ENCODE measurements around the gene CRHR1. TPM values are rescaled to one million over a fixed set of nuclear protein-coding genes. Genes with fewer than 3 reads are reported as not detected.

CRHR1 gene
- total and polyA plus RNA-seq, 4 donors, result not detected

GRCh38 chr17:45870342-45870974 lies 86.3 kb downstream of the CRHR1 start:
- DNase-seq (no peak), ATAC-seq (ENCODE audit: insufficient read depth, low FRiP score) (no peak)

DNA sequence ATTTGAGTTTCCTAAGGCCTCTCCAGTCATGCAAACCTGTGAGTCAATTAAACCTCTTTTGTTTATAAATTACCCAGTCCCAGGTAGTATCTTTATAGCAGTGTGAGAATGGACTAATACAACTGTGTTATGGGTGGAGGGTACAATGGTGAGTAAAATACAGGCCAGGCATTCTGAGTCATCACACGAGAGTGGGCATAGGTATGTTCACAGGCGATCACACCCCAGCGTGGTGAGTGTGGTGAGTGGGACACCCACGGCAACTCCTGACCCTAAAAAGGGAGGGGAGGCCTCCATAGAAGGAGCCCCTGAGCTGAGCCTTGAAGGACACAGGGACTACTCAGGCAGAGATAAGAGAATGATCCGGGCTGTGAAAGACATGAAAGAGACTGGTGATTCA lies 87.6 kb downstream of the CRHR1 start:
- 77 to 93% methylated on average over 5 of the region's 5 CpGs for whole genome bisulfite sequencing, 2 donors
- Histone ChIP-seq H3K27me3 (ENCODE audit: control insufficient read depth in 3 of 3, insufficient read depth in 3 of 3, low read length in 2 of 3) (peaks cover 0 to 3% (median 0%) of the 10 kb centered on the region in 3 donors), H3K4me1 (ENCODE audit: control insufficient read depth in 5 of 5, insufficient read depth in 5 of 5, low read length in 5 of 5) (no peaks in the 10 kb centered on the region), H3K9ac (ENCODE audit: insufficient read depth in 1 of 2, low read length in 2 of 2) (no peak overlapping the region), H3K27ac (ENCODE audit: low read depth in 1 of 2, low read length in 1 of 2) (no peak overlapping the region), H3K4me3 (no peak overlapping the region), H3K9me3 (ENCODE audit: control insufficient read depth in 4 of 4, insufficient read depth in 3 of 4, low read length in 3 of 4) (no peaks in the 10 kb centered on the region), H3K36me3 (ENCODE audit: control insufficient read depth in 4 of 4, insufficient read depth in 4 of 4, low read length in 4 of 4) (no peaks in the 10 kb centered on the region)
- no peak for DNase-seq
- TF ChIP-seq, protein P1, sequence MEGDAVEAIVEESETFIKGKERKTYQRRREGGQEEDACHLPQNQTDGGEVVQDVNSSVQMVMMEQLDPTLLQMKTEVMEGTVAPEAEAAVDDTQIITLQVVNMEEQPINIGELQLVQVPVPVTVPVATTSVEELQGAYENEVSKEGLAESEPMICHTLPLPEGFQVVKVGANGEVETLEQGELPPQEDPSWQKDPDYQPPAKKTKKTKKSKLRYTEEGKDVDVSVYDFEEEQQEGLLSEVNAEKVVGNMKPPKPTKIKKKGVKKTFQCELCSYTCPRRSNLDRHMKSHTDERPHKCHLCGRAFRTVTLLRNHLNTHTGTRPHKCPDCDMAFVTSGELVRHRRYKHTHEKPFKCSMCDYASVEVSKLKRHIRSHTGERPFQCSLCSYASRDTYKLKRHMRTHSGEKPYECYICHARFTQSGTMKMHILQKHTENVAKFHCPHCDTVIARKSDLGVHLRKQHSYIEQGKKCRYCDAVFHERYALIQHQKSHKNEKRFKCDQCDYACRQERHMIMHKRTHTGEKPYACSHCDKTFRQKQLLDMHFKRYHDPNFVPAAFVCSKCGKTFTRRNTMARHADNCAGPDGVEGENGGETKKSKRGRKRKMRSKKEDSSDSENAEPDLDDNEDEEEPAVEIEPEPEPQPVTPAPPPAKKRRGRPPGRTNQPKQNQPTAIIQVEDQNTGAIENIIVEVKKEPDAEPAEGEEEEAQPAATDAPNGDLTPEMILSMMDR (IDR thresholded peaks at IDR 0.05; ENCODE audit: control extremely low read depth, extremely low read depth), result no peak
- ATAC-seq (ENCODE audit: insufficient read depth, low FRiP score), result no peak

More at GRCh38 chr17:45870342-45870974, 86.3 kb downstream of the CRHR1 start:
- no peaks in the 10 kb centered on the region for H3K36me3 ChIP-seq (ENCODE audit: control insufficient read depth in 4 of 4, insufficient read depth in 4 of 4, low read length in 4 of 4)
- TF ChIP-seq, protein P1 (IDR thresholded peaks at IDR 0.05; ENCODE audit: control extremely low read depth, extremely low read depth), result no peak
- no peak overlapping the region for H3K4me3 ChIP-seq
- WGBS, 2 donors, result 44 to 47% methylated on average over 4 of the region's 4 CpGs
- no peak overlapping the region for H3K27ac ChIP-seq (ENCODE audit: low read depth in 1 of 2, low read length in 1 of 2)
- no peaks in the 10 kb centered on the region for H3K4me1 ChIP-seq (ENCODE audit: control insufficient read depth in 5 of 5, insufficient read depth in 5 of 5, low read length in 5 of 5)
- H3K27me3 ChIP-seq (ENCODE audit: control insufficient read depth in 3 of 3, insufficient read depth in 3 of 3, low read length in 2 of 3), result no peaks in the 10 kb centered on the region
- H3K9me3 ChIP-seq (ENCODE audit: control insufficient read depth in 4 of 4, insufficient read depth in 3 of 4, low read length in 3 of 4), result no peaks in the 10 kb centered on the region
- H3K9ac ChIP-seq (ENCODE audit: insufficient read depth in 1 of 2, low read length in 2 of 2), result no peak overlapping the region

GRCh38 chr17:45873728-45874127 lies 89.6 kb downstream of the CRHR1 start:
- Histone ChIP-seq H3K27ac (ENCODE audit: low read depth in 1 of 2, low read length in 1 of 2) (no peak overlapping the region), H3K4me3 (no peak overlapping the region), H3K9me3 (ENCODE audit: control insufficient read depth in 4 of 4, insufficient read depth in 3 of 4, low read length in 3 of 4) (peaks cover 0 to 4% (median 0%) of the 10 kb centered on the region in 4 donors), H3K36me3 (ENCODE audit: control insufficient read depth in 4 of 4, insufficient read depth in 4 of 4, low read length in 4 of 4) (no peaks in the 10 kb centered on the region), H3K4me1 (ENCODE audit: control insufficient read depth in 5 of 5, insufficient read depth in 5 of 5, low read length in 5 of 5) (no peaks in the 10 kb centered on the region), H3K9ac (ENCODE audit: insufficient read depth in 1 of 2, low read length in 2 of 2) (no peak overlapping the region), H3K27me3 (ENCODE audit: control insufficient read depth in 3 of 3, insufficient read depth in 3 of 3, low read length in 2 of 3) (peaks cover 0 to 5% (median 0%) of the 10 kb centered on the region in 3 donors)
- DNase-seq (no peak), ATAC-seq (ENCODE audit: insufficient read depth, low FRiP score) (no peak)
- TF ChIP-seq, protein P1 (IDR thresholded peaks at IDR 0.05; ENCODE audit: control extremely low read depth, extremely low read depth), result no peak
- WGBS, 2 donors, result 6 to 19% methylated on average over 6 of the region's 6 CpGs

GRCh38 chr17:45874151-45874550 lies 90.0 kb downstream of the CRHR1 start:
- peaks cover 0 to 4% (median 0%) of the 10 kb centered on the region in 4 donors for H3K9me3 ChIP-seq (ENCODE audit: control insufficient read depth in 4 of 4, insufficient read depth in 3 of 4, low read length in 3 of 4)
- DNase-seq (no peak), ATAC-seq (ENCODE audit: insufficient read depth, low FRiP score) (no peak)
- no peak overlapping the region for H3K27ac ChIP-seq (ENCODE audit: low read depth in 1 of 2, low read length in 1 of 2)
- H3K4me1 ChIP-seq (ENCODE audit: control insufficient read depth in 5 of 5, insufficient read depth in 5 of 5, low read length in 5 of 5), result no peaks in the 10 kb centered on the region
- H3K36me3 ChIP-seq (ENCODE audit: control insufficient read depth in 4 of 4, insufficient read depth in 4 of 4, low read length in 4 of 4), result no peaks in the 10 kb centered on the region
- H3K27me3 ChIP-seq (ENCODE audit: control insufficient read depth in 3 of 3, insufficient read depth in 3 of 3, low read length in 2 of 3), result peaks cover 0 to 5% (median 0%) of the 10 kb centered on the region in 3 donors
- TF ChIP-seq, protein P1 (IDR thresholded peaks at IDR 0.05; ENCODE audit: control extremely low read depth, extremely low read depth), result no peak
- WGBS, 2 donors, result 52 to 56% methylated on average over 3 of the region's 3 CpGs
- no peak overlapping the region for H3K4me3 ChIP-seq
- H3K9ac ChIP-seq (ENCODE audit: insufficient read depth in 1 of 2, low read length in 2 of 2), result no peak overlapping the region

All from lung (tissue), 12 donors.